ENCODE measurements around the gene CFAP157.

DNA sequence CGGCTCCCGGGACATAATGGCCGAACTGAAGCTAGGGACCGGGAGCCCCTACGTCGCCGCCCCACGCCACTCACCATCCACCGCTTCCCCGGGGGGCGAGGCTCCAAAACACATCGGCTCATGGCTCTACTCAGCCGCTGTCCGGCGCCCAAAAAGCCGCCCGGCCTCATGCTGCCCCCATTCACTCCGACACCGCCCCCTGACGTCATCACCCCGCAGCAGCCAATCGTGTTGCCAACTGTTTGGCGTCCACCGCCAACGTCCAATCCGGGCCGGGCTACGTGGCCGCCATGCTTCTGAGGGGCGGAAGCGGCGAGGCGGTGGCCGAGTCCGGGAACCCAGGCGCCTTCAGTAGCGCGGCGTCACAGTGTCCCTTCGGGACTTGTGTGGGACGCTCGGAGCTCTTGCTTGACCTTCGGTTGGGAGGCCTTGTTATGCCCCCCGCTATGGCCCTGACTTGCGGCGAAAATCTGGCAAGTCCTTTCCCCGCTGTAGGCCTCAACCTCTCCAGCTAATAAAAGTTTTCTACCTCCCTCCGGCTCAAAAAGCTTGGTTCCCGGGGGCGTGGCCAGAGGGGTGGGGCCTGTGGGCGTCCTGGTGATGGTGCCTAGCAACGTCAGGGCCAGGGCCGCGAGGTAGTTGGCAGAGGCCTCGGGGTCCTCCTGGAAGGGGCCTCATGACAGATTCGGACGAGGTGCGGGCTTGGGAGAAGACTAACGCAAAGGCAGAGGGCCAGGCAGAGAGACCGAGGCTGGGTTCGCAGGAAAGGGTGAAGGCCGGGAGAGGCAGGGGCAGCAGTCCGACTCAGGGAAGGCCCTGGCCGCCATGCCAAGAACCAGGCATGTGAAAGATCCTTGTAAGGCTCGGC lies 8.9 kb downstream of the CFAP157 start, which contains the start of the genes PTRH1 and TTC16:
- no peak for TF ChIP-seq CTCF (conservative IDR thresholded peaks at IDR 0.05 in 1 of 2, IDR thresholded peaks at IDR 0.05 in 1 of 2; ENCODE audit: low read depth in 1 of 2, low read length in 2 of 2)
- no peak for TF ChIP-seq EZH2 (IDR thresholded peaks at IDR 0.05; ENCODE audit: low read length, missing control alignments)

All from fibroblast of lung (primary cell).